Ovary (tissue), 9 donors: ENCODE measurements around the gene SLC26A2. TPM values are rescaled to one million over a fixed set of nuclear protein-coding genes. Genes with fewer than 3 reads are reported as not detected.
A peak's percentile ranks its signal among the peaks of the same experiment; 100 is the strongest.

ENCODE experiments used
- DNase-seq, 5 donors: peaks; one replicate each; pipeline ENCODE4 v3.0.0-alpha.2; 2019 to 2020
- H3K27ac ChIP-seq, 2 donors: fragments of 200-600 bp; one replicate each; pipeline versions ENCODE4 v1.5.1 to v1.8.0; 2019 to 2022
- H3K27me3 ChIP-seq: fragments of 200-600 bp; one replicate; pipeline ENCODE4 v1.8.0; 2022
- H3K36me3 ChIP-seq: fragments of 200-600 bp; sonication (generic); one replicate; pipeline ENCODE4 v1.5.1; 2019
- H3K4me1 ChIP-seq: one replicate; pipeline ENCODE4 v1.8.1; 2013; ENCODE audit warnings: mild to moderate bottlenecking, moderate library complexity; ENCODE audit not compliant: insufficient read depth
- H3K4me3 ChIP-seq: fragments of 200-600 bp; sonication (generic); one replicate; pipeline ENCODE4 v1.5.1; 2017
- H3K9me3 ChIP-seq, 2 donors: fragments of 200-600 bp in 1 of 2; sonication (generic) in 1 of 2; one replicate each; pipeline versions ENCODE4 v1.5.1 to v1.8.1; 2013 to 2019; ENCODE audit warnings: mild to moderate bottlenecking in 1 of 2, moderate library complexity in 1 of 2
- EP300 ChIP-seq: sonication (generic); formaldehyde crosslinking; IDR thresholded peaks from one replicate; pipeline ENCODE4 v1.6.1; 2017; ENCODE audit warnings: antibody characterized with exemption
- POLR2A ChIP-seq: fragments of 450-650 bp; IDR thresholded peaks from one replicate; pipeline ENCODE4 v1.6.1; 2017; ENCODE audit warnings: antibody characterized with exemption, mild to moderate bottlenecking, moderate library complexity
- whole genome bisulfite sequencing, 3 donors: extraction: QIAGEN DNeasy Blood & Tissue Kit in 1 of 3; methylation state at CpG; one replicate each; pipeline versions ENCODE4 v1.1.5 to v1.1.7; 2013 to 2017; 5-methylcytosine and 5-hydroxymethylcytosine counted together
- intact Hi-C, 4 donors: fragments of 100-400 bp; cut with DNase I; formaldehyde crosslinking; loops; one replicate each; pipeline versions ENCODE4 v1.11.0 to v1.15.1; 2022 to 2023
- polyA plus RNA-seq, 2 donors: library from polyadenylated mRNA; stranded (reverse); fragments of 200-250 nt in 1 of 2; fragments of 350-450 nt in 1 of 2; fragmentation: Illumina TruSeq in 1 of 2; extraction: RNeasy Lipid Tissue Mini Kit (QIAGEN cat#74804) in 1 of 2; gene quantifications; one replicate each; pipeline ENCODE4 v1.2.3, GENCODE V29; 2013 to 2014
- total RNA-seq, 7 donors: library from RNA; depleted of rRNA in 2 of 7; stranded (reverse); fragments of >200 nt in 2 of 7; fragmentation: NEBNext Ultra II Directional in 3 of 7; extraction: Animal tissue kit (Norgen Biotek cat#: 25700) in 3 of 7; gene quantifications; one replicate each; pipeline versions ENCODE4 v1.1.0 to v1.2.4, GENCODE V29; 2016 to 2023
- TF ChIP-seq, protein P1 (sequence below), 3 donors: fragments of 450-650 bp in 2 of 3; fragments of 200-600 bp in 1 of 3; IDR thresholded peaks; one replicate each; pipeline versions ENCODE4 v1.5.1 to v1.8.0; 2016 to 2022; ENCODE audit warnings: antibody characterized with exemption in 3 of 3, mild to moderate bottlenecking in 1 of 3
- donor health status: DM: no; HTN: no; CAD: no; lungs with moderate emphysema.
- donor health status: DM: no; HTN: no; CAD: no.
- donor health status: Bipolar disorder and iron deficiency.
- donor health status: DM: yes; HTN: yes; CAD: no.
- donor health status: DM: no; HTN: no; CAD: no.
- donor health status: DM: yes; HTN: yes; CAD: no.

Gene SLC26A2
- total and polyA plus RNA-seq, 9 donors: 4.4 to 19.0 (median 13.3) TPM

DNA sequence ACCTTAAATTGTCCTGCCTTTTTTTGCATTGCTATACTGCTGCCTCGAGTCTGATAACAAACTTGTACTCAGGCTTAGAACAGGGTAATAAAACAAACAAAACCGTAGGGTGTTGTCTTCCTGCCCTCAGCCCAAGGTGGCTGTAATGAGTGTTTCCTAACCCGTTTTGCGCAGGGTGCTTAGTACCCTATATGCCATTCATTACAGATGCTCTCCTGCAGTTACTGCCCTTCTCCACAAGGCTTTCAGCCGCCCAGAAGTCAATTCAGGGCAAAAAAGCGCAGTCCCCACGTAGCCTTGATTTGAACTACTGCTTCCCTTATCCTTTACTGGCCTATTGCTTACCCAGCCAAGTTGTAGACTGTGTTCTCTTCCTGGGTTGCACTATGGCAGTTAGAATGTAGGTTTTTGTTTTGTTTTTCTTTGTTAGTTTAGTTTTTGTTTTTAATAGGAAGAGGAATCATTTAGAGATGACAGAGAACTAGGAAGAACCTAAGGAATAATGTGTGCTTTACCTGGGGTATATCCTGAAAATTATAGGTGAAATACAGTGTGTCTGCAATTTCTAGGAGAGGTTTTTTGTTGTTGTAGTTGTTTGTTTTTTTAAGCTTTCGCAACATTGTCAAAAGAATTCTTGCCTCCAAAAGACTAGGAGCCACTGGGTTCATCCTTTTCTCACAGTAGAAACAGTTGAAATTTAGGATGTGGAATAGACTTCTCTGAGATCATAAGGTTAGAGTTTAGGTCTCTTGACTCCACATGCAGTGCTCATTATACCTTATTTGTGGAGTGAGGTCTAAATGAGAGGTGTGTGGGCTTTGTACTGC lies 41.3 kb downstream of the SLC26A2 start:
- Histone ChIP-seq H3K27me3 (no peaks in the 10 kb centered on the region), H3K9me3 (no peaks in the 10 kb centered on the region), H3K4me3 (peak overlapping the region; percentile 99), H3K4me1 (peaks cover 4% of the 10 kb centered on the region), H3K36me3 (no peaks in the 10 kb centered on the region), H3K27ac (peak overlapping the region in 1 of 2 donors; percentile 6)
- 10 to 11% (median 11%) methylated on average over 8 of the region's 8 CpGs for WGBS, 3 donors
- intact Hi-C loops: loop anchor here in 1 of 4 donors (10.0 kb wide), 1 partner anchor 213 kb away; no protein-coding TSS in a partner anchor
- no peak for DNase-seq
- TF ChIP-seq, protein P1, sequence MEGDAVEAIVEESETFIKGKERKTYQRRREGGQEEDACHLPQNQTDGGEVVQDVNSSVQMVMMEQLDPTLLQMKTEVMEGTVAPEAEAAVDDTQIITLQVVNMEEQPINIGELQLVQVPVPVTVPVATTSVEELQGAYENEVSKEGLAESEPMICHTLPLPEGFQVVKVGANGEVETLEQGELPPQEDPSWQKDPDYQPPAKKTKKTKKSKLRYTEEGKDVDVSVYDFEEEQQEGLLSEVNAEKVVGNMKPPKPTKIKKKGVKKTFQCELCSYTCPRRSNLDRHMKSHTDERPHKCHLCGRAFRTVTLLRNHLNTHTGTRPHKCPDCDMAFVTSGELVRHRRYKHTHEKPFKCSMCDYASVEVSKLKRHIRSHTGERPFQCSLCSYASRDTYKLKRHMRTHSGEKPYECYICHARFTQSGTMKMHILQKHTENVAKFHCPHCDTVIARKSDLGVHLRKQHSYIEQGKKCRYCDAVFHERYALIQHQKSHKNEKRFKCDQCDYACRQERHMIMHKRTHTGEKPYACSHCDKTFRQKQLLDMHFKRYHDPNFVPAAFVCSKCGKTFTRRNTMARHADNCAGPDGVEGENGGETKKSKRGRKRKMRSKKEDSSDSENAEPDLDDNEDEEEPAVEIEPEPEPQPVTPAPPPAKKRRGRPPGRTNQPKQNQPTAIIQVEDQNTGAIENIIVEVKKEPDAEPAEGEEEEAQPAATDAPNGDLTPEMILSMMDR (IDR thresholded peaks at IDR 0.05): no peak
- no peak for TF ChIP-seq EP300

DNA sequence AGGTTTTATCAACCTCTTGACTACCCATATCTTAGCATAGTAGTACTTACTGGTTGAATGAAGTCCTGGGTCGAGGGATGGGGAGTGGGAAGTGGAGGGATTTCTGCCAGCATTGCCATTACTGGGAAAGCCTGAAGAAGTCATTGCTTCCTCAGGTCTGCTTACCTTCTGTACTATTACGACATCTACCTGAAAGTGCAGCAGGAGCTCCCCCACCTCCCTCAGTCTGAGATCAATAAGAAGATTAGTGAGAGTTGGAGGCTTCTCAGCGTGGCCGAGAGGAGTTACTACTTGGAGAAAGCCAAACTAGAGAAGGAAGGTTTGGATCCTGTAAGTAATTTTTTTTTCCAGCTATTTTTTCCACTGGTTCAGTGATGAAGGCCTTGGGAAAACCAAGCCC lies 45.8 kb downstream of the SLC26A2 start:
- TF ChIP-seq POLR2A (no peak), EP300 (no peak)
- TF ChIP-seq, protein P1 (IDR thresholded peaks at IDR 0.05): no peak
- H3K4me1 ChIP-seq: peaks cover 4% of the 10 kb centered on the region
- WGBS, 3 donors: 81 to 91% (median 83%) methylated on average over 4 of the region's 4 CpGs
- DNase-seq: no peak
- no peak overlapping the region for H3K27ac ChIP-seq
- H3K4me3 ChIP-seq: no peak overlapping the region
- H3K27me3 ChIP-seq: no peaks in the 10 kb centered on the region
- no peaks in the 10 kb centered on the region for H3K36me3 ChIP-seq
- intact Hi-C loops: loop anchor here in 1 of 4 donors (10.0 kb wide), 1 partner anchor 208 kb away; no protein-coding TSS in a partner anchor
- no peaks in the 10 kb centered on the region for H3K9me3 ChIP-seq

DNA sequence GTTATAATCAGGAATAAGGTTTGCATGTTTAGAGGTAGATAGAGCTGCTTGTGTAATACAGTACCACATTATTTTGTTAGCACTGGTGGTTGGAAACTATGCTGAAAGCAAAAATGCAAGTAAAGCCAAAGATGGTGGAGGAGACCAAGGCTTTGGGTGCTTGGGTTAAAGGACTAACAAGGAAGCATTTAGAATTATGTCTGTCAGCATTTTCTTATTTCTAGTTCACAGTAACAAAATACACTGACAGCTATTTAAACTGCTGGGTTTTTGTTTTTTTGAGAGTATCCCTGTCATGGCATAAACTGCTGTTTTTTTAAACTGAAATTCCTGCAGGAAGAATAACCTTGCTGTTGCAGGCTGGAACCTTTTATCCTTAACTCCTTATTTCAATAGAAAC lies 46.5 kb downstream of the SLC26A2 start:
- intact Hi-C loops: loop anchor here in 1 of 4 donors (10.0 kb wide), 1 partner anchor 208 kb away; no protein-coding TSS in a partner anchor
- H3K36me3 ChIP-seq: no peaks in the 10 kb centered on the region

GRCh38 chr5:150009671-150010387 lies 49.3 kb downstream of the SLC26A2 start:
- H3K4me1 ChIP-seq: no peaks in the 10 kb centered on the region

More for the DNA sequence above, 46.5 kb downstream of the SLC26A2 start:
- H3K4me3 ChIP-seq: no peak overlapping the region
- peaks cover 4% of the 10 kb centered on the region for H3K4me1 ChIP-seq
- TF ChIP-seq EP300 (no peak), POLR2A (no peak)
- TF ChIP-seq, protein P1 (IDR thresholded peaks at IDR 0.05): no peak
- no peaks in the 10 kb centered on the region for H3K27me3 ChIP-seq
- H3K27ac ChIP-seq: no peak overlapping the region
- H3K9me3 ChIP-seq: no peaks in the 10 kb centered on the region
- no peak for DNase-seq

More at GRCh38 chr5:150009671-150010387, 49.3 kb downstream of the SLC26A2 start:
- no peak overlapping the region for H3K4me3 ChIP-seq
- H3K36me3 ChIP-seq: no peaks in the 10 kb centered on the region
- H3K27ac ChIP-seq: no peak overlapping the region
- TF ChIP-seq, protein P1 (IDR thresholded peaks at IDR 0.05): no peak
- TF ChIP-seq EP300 (no peak), POLR2A (no peak)
- no peak for DNase-seq
- no peaks in the 10 kb centered on the region for H3K27me3 ChIP-seq
- peaks cover 0 to under 1% of the 10 kb centered on the region in 2 donors for H3K9me3 ChIP-seq
- 62 to 79% (median 69%) methylated on average over 6 of the region's 6 CpGs for WGBS, 3 donors
- intact Hi-C loops: loop anchor here in 1 of 4 donors (10.0 kb wide), 1 partner anchor 205 kb away; no protein-coding TSS in a partner anchor
